ENCODE data around the gene KRI1.

The KRI1 gene

GRCh38 chr19:10603873-10604459, 38.2 kb upstream of the KRI1 start:
- Histone ChIP-seq H3K79me2 (ENCODE audit: control insufficient read depth, insufficient read depth, low read length, poor library complexity) (peaks cover 9% of the 10 kb centered on the region), H4K91ac (ENCODE audit: low read depth, low read length) (peak overlapping the region; percentile 90), H3K27ac (ENCODE audit: low read depth, low read length) (peak overlapping the region; percentile 54), H2AK5ac (ENCODE audit: low read length) (peak overlapping the region; percentile 96), H3K4me3 (ENCODE audit: low read depth, low read length) (no peak overlapping the region), H3K9me3 (ENCODE audit: insufficient read depth, low read depth, low read length) (no peaks in the 10 kb centered on the region), H3K4me1 (ENCODE audit: control insufficient read depth in 1 of 2, insufficient read depth in 2 of 2, low read length in 2 of 2) (peaks cover 20 to 25% of the 10 kb centered on the region in 2 experiments), H3K4ac (ENCODE audit: low read depth, low read length) (peak overlapping the region; percentile 77), H4K8ac (ENCODE audit: low read depth, low read length) (peak overlapping the region; percentile 74), H2BK12ac (ENCODE audit: low read length) (peak overlapping the region; percentile 46), H3K4me2 (ENCODE audit: low read length) (peak overlapping the region; percentile 85), H3K79me1 (ENCODE audit: low read length) (peaks cover 20% of the 10 kb centered on the region), H3K27me3 (ENCODE audit: insufficient read depth, low read length) (no peaks in the 10 kb centered on the region), H2AFZ (ENCODE audit: insufficient read depth, low read length, poor library complexity) (no peak overlapping the region), H2BK120ac (ENCODE audit: insufficient read depth, low read length, poor library complexity) (peak overlapping the region; percentile 83), H3K18ac (ENCODE audit: low read length) (peak overlapping the region; percentile 88), H3K9ac (ENCODE audit: low read length) (no peak overlapping the region), H3K23ac (ENCODE audit: low read length) (no peak overlapping the region), H3K14ac (ENCODE audit: low read length) (peak overlapping the region; percentile 89), H4K12ac (ENCODE audit: low read depth, low read length) (no peak overlapping the region), H2BK5ac (ENCODE audit: low read depth, low read length, poor library complexity) (peak overlapping the region; percentile 70), H3K36me3 (ENCODE audit: control insufficient read depth in 1 of 2, insufficient read depth in 2 of 2, low read length in 2 of 2) (peaks cover 2 to 5% of the 10 kb centered on the region in 2 experiments)
- WGBS (ENCODE audit: extremely low coverage, insufficient coverage, insufficient read length) = no CpG with 5 or more reads among the region's 9 CpGs
- DNase-seq = peak in 1 of 2 donors; percentile 48

- no peak overlapping the region for H3K23ac ChIP-seq (ENCODE audit: low read length)
- peak; percentile 91 to 95 for DNase-seq
- H2BK5ac ChIP-seq (ENCODE audit: low read depth, low read length, poor library complexity) = peak overlapping the region; percentile 70
- H3K4me1 ChIP-seq (ENCODE audit: control insufficient read depth in 1 of 2, insufficient read depth in 2 of 2, low read length in 2 of 2) = peaks cover 20 to 25% of the 10 kb centered on the region in 2 experiments
- peak overlapping the region; percentile 96 for H2AK5ac ChIP-seq (ENCODE audit: low read length)
- no peaks in the 10 kb centered on the region for H3K9me3 ChIP-seq (ENCODE audit: insufficient read depth, low read depth, low read length)
- H3K18ac ChIP-seq (ENCODE audit: low read length) = peak overlapping the region; percentile 96
- peaks cover 20% of the 10 kb centered on the region for H3K79me1 ChIP-seq (ENCODE audit: low read length)
- peak overlapping the region; percentile 77 for H3K4ac ChIP-seq (ENCODE audit: low read depth, low read length)
- H2BK12ac ChIP-seq (ENCODE audit: low read length) = peak overlapping the region; percentile 46
- peak overlapping the region; percentile 90 for H4K91ac ChIP-seq (ENCODE audit: low read depth, low read length)
- peak overlapping the region; percentile 80 for H4K12ac ChIP-seq (ENCODE audit: low read depth, low read length)
- H3K4me3 ChIP-seq (ENCODE audit: low read depth, low read length) = peak overlapping the region; percentile 92
- peak overlapping the region; percentile 85 for H3K4me2 ChIP-seq (ENCODE audit: low read length)
- H2AFZ ChIP-seq (ENCODE audit: insufficient read depth, low read length, poor library complexity) = peak overlapping the region; percentile 64
- peaks cover 9% of the 10 kb centered on the region for H3K79me2 ChIP-seq (ENCODE audit: control insufficient read depth, insufficient read depth, low read length, poor library complexity)
- H3K27me3 ChIP-seq (ENCODE audit: insufficient read depth, low read length) = no peaks in the 10 kb centered on the region
- peak overlapping the region; percentile 57 for H3K9ac ChIP-seq (ENCODE audit: low read length)
- H4K8ac ChIP-seq (ENCODE audit: low read depth, low read length) = peak overlapping the region; percentile 74
- H3K36me3 ChIP-seq (ENCODE audit: control insufficient read depth in 1 of 2, insufficient read depth in 2 of 2, low read length in 2 of 2) = peaks cover 2 to 5% of the 10 kb centered on the region in 2 experiments
- H3K14ac ChIP-seq (ENCODE audit: low read length) = peak overlapping the region; percentile 89
- H3K27ac ChIP-seq (ENCODE audit: low read depth, low read length) = peak overlapping the region; percentile 54
- H2BK120ac ChIP-seq (ENCODE audit: insufficient read depth, low read length, poor library complexity) = peak overlapping the region; percentile 83
- no CpG with 5 or more reads among the region's 19 CpGs for WGBS (ENCODE audit: extremely low coverage, insufficient coverage, insufficient read length)
Measured at GRCh38 chr19:10603084-10603872, 37.5 kb upstream of the KRI1 start.

DNA sequence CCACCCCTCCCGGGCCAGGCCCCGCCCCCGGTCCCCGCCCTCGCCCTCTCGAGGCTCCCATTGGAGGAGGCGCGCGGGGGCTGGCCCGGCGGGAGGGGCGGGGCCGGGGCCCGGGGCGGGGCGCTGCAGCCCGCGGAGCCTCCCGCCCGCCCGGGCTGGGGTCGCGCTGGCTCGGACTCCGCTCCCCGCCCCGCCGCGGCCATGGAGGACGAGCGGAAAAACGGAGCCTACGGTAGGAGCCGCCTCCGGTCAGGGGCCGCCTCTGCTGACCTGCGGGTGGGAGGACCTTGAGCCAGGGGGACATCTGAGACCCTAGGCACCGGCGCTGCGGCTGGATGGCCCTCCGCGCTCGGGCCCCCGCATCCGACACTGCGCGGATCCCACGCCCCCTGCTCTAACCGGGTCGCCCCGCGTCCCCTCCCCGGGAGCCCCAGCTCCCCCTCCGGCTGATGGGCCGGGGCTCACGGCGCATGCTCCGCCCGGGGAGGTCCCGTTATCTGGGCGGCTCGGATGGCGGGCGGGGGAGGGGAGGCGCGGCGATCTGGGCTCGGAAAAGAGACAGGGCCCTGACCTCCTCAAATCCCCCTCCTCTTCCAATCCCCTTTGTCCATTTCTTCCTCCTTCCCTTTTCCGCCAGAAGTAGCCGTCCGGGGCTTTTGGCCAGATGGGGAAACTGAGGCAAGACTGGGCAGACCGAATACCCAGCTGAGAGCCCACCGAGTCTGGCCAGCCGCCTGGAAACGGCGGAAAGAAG, 36.7 kb upstream of the KRI1 start:
- peak overlapping the region; percentile 79 for H2AK5ac ChIP-seq (ENCODE audit: low read length)
- H2AFZ ChIP-seq (ENCODE audit: insufficient read depth, low read length, poor library complexity) = peak overlapping the region; percentile 80
- no peaks in the 10 kb centered on the region for H3K9me3 ChIP-seq (ENCODE audit: insufficient read depth, low read depth, low read length)
- H3K27me3 ChIP-seq (ENCODE audit: insufficient read depth, low read length) = no peaks in the 10 kb centered on the region
- peaks cover 2 to 5% of the 10 kb centered on the region in 2 experiments for H3K36me3 ChIP-seq (ENCODE audit: control insufficient read depth in 1 of 2, insufficient read depth in 2 of 2, low read length in 2 of 2)
- H2BK120ac ChIP-seq (ENCODE audit: insufficient read depth, low read length, poor library complexity) = peak overlapping the region; percentile 80
- H3K4ac ChIP-seq (ENCODE audit: low read depth, low read length) = peak overlapping the region; percentile 68
- H3K23ac ChIP-seq (ENCODE audit: low read length) = no peak overlapping the region
- peak overlapping the region; percentile 15 for H2BK12ac ChIP-seq (ENCODE audit: low read length)
- H3K4me1 ChIP-seq (ENCODE audit: control insufficient read depth in 1 of 2, insufficient read depth in 2 of 2, low read length in 2 of 2) = peaks cover 20 to 25% of the 10 kb centered on the region in 2 experiments
- peak overlapping the region; percentile 83 for H4K12ac ChIP-seq (ENCODE audit: low read depth, low read length)
- peak overlapping the region; percentile 76 for H2BK5ac ChIP-seq (ENCODE audit: low read depth, low read length, poor library complexity)
- WGBS (ENCODE audit: extremely low coverage, insufficient coverage, insufficient read length) = no CpG with 5 or more reads among the region's 76 CpGs
- peak overlapping the region; percentile 85 for H3K4me2 ChIP-seq (ENCODE audit: low read length)
- H3K18ac ChIP-seq (ENCODE audit: low read length) = peak overlapping the region; percentile 96
- H3K79me1 ChIP-seq (ENCODE audit: low read length) = peaks cover 20% of the 10 kb centered on the region
- H3K79me2 ChIP-seq (ENCODE audit: control insufficient read depth, insufficient read depth, low read length, poor library complexity) = peaks cover 9% of the 10 kb centered on the region
- peak in 1 of 2 donors; percentile 85 for DNase-seq
- peak overlapping the region; percentile 76 for H4K8ac ChIP-seq (ENCODE audit: low read depth, low read length)
- H3K14ac ChIP-seq (ENCODE audit: low read length) = peak overlapping the region; percentile 86
- H4K91ac ChIP-seq (ENCODE audit: low read depth, low read length) = peak overlapping the region; percentile 90
- H3K9ac ChIP-seq (ENCODE audit: low read length) = peak overlapping the region; percentile 82
- peak overlapping the region; percentile 92 for H3K4me3 ChIP-seq (ENCODE audit: low read depth, low read length)
- peak overlapping the region; percentile 61 for H3K27ac ChIP-seq (ENCODE audit: low read depth, low read length)

GRCh38 chr19:10601999-10602329, 36.2 kb upstream of the KRI1 start:
- H3K4me1 ChIP-seq (ENCODE audit: control insufficient read depth in 1 of 2, insufficient read depth in 2 of 2, low read length in 2 of 2) = peaks cover 20 to 25% of the 10 kb centered on the region in 2 experiments
- H2BK120ac ChIP-seq (ENCODE audit: insufficient read depth, low read length, poor library complexity) = no peak overlapping the region
- no peak overlapping the region for H4K91ac ChIP-seq (ENCODE audit: low read depth, low read length)
- H3K9ac ChIP-seq (ENCODE audit: low read length) = no peak overlapping the region
- no peak overlapping the region for H3K4me3 ChIP-seq (ENCODE audit: low read depth, low read length)
- H3K27me3 ChIP-seq (ENCODE audit: insufficient read depth, low read length) = no peaks in the 10 kb centered on the region
- H3K14ac ChIP-seq (ENCODE audit: low read length) = no peak overlapping the region
- H2AK5ac ChIP-seq (ENCODE audit: low read length) = no peak overlapping the region
- H3K36me3 ChIP-seq (ENCODE audit: control insufficient read depth in 1 of 2, insufficient read depth in 2 of 2, low read length in 2 of 2) = peaks cover 0 to 5% of the 10 kb centered on the region in 2 experiments
- no peak overlapping the region for H3K18ac ChIP-seq (ENCODE audit: low read length)
- no peak overlapping the region for H4K12ac ChIP-seq (ENCODE audit: low read depth, low read length)
- H4K8ac ChIP-seq (ENCODE audit: low read depth, low read length) = peak overlapping the region; percentile 33
- H2AFZ ChIP-seq (ENCODE audit: insufficient read depth, low read length, poor library complexity) = peak overlapping the region; percentile 32
- no peaks in the 10 kb centered on the region for H3K9me3 ChIP-seq (ENCODE audit: insufficient read depth, low read depth, low read length)
- WGBS (ENCODE audit: extremely low coverage, insufficient coverage, insufficient read length) = no CpG with 5 or more reads among the region's 7 CpGs
- H3K79me2 ChIP-seq (ENCODE audit: control insufficient read depth, insufficient read depth, low read length, poor library complexity) = peaks cover 9% of the 10 kb centered on the region
- DNase-seq = no peak
- H3K23ac ChIP-seq (ENCODE audit: low read length) = no peak overlapping the region
- H2BK12ac ChIP-seq (ENCODE audit: low read length) = no peak overlapping the region
- H3K4me2 ChIP-seq (ENCODE audit: low read length) = no peak overlapping the region
- no peak overlapping the region for H2BK5ac ChIP-seq (ENCODE audit: low read depth, low read length, poor library complexity)
- no peak overlapping the region for H3K27ac ChIP-seq (ENCODE audit: low read depth, low read length)
- H3K79me1 ChIP-seq (ENCODE audit: low read length) = peaks cover 20% of the 10 kb centered on the region
- H3K4ac ChIP-seq (ENCODE audit: low read depth, low read length) = no peak overlapping the region

All from trophoblast cell (in vitro differentiated cells and primary cell).